Activated CD8-positive, alpha-beta T cell treated with anti-CD3 and anti-CD28 coated beads for 36 hours (primary cell): Measurements from ENCODE around the gene SLC12A3. TPM values are rescaled to one million over a fixed set of nuclear protein-coding genes. Genes with fewer than 3 reads are reported as not detected.

ENCODE experiments used
- ATAC-seq: fragments of 200-7000 bp; cut with Tn5 transposase; one replicate; pipeline ENCODE4 v1.10.0; 2021; ENCODE audit warnings: mild to moderate bottlenecking, moderate library complexity
- CTCF ChIA-PET: fragments of 350-600 bp; sonication (Branson Sonifier 250); formaldehyde crosslinking; loops from one replicate; lab custom pipeline; 2021; ENCODE audit warnings: antibody characterized with exemption; lab: Charles Lee
- POLR2A ChIA-PET: fragments of 350-600 bp; sonication (Branson Sonifier 250); formaldehyde crosslinking; loops from one replicate; lab custom pipeline; 2021; ENCODE audit warnings: antibody characterized with exemption; lab: Charles Lee
- DNase-seq: peaks from one replicate; pipeline ENCODE4 v3.0.0-alpha.2; 2020
- H3K27ac Mint-ChIP-seq: one replicate; pipeline ENCODE4 v1.8.0; 2021; ENCODE audit warnings: mild to moderate bottlenecking, mixed read lengths
- H3K27me3 Mint-ChIP-seq: one replicate; pipeline ENCODE4 v1.8.0; 2021; ENCODE audit warnings: mixed read lengths
- H3K36me3 Mint-ChIP-seq: one replicate; pipeline ENCODE4 v1.8.0; 2021; ENCODE audit warnings: low read depth, mixed read lengths
- H3K4me1 Mint-ChIP-seq: one replicate; pipeline ENCODE4 v1.8.0; 2021; ENCODE audit warnings: low read depth, mixed read lengths
- H3K4me3 Mint-ChIP-seq: one replicate; pipeline ENCODE4 v1.8.0; 2021; ENCODE audit warnings: mild to moderate bottlenecking, moderate library complexity, mixed read lengths
- H3K9me3 Mint-ChIP-seq: one replicate; pipeline ENCODE4 v1.8.0; 2021; ENCODE audit warnings: mixed read lengths
- intact Hi-C: fragments of 100-400 bp; cut with micrococcal nuclease; formaldehyde crosslinking; loops from one replicate; pipeline ENCODE4 v1.10.0; 2022
- total RNA-seq, 2 experiments: library from RNA; stranded (reverse); gene quantifications; one replicate each; pipeline ENCODE4 v1.2.3, GENCODE V29; 2021
- TF ChIP-seq, protein P1 (sequence below): fragments of 200-600 bp; IDR thresholded peaks from one replicate; pipeline ENCODE4 v1.8.0; 2022; ENCODE audit warnings: antibody characterized with exemption, mild to moderate bottlenecking

The SLC12A3 gene
- total RNA-seq, 2 experiments from 2014 or later, result not detected

GRCh38 chr16:56939801-56940200 lies 74.8 kb downstream of the SLC12A3 start:
- Mint-ChIP-seq H3K27me3 (no peaks in the 10 kb centered on the region), H3K36me3 (peaks cover 91% of the 10 kb centered on the region), H3K4me1 (peaks cover 87% of the 10 kb centered on the region), H3K9me3 (no peaks in the 10 kb centered on the region), H3K4me3 (peak overlapping the region; percentile 54), H3K27ac (peak overlapping the region; percentile 95)
- DNase-seq (peak; percentile 45), ATAC-seq (peak; percentile 2)
- TF ChIP-seq, protein P1, sequence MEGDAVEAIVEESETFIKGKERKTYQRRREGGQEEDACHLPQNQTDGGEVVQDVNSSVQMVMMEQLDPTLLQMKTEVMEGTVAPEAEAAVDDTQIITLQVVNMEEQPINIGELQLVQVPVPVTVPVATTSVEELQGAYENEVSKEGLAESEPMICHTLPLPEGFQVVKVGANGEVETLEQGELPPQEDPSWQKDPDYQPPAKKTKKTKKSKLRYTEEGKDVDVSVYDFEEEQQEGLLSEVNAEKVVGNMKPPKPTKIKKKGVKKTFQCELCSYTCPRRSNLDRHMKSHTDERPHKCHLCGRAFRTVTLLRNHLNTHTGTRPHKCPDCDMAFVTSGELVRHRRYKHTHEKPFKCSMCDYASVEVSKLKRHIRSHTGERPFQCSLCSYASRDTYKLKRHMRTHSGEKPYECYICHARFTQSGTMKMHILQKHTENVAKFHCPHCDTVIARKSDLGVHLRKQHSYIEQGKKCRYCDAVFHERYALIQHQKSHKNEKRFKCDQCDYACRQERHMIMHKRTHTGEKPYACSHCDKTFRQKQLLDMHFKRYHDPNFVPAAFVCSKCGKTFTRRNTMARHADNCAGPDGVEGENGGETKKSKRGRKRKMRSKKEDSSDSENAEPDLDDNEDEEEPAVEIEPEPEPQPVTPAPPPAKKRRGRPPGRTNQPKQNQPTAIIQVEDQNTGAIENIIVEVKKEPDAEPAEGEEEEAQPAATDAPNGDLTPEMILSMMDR, result no peak
- intact Hi-C loops, result loop anchor here (5.0 kb wide), 1 partner anchor 72 kb away; the partner anchor contains the start of gene SLC12A3
- ChIA-PET POLR2A (interaction anchor here (0.5 to 2.1 kb wide), 9 partner anchors 9 to 83 kb away, joined by 3 to 11 read pairs (median 4); no protein-coding TSS in a partner anchor), CTCF (interaction anchor here (1.8 to 4.8 kb wide), 2 partner anchors 12 to 25 kb away, joined by 7 to 19 read pairs; no protein-coding TSS in a partner anchor)

DNA sequence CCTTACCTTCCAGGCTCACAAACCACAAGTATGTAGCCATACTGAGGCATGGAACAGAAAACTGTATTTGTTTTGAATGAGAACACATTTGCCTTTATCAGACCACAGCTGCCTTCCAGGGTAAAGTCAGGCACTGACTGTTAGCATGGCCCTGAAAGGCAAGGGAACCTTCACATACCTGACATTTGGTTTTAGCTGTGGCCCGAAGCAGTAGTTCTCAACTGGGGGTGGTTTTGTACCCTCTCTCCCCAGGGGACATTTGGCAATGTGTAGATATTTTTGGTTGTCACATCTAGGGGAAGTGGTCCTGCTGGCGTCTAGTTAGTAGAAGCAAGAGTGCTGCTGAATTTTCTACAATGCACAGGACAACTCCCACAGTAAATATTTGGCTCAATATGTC lies 76.1 kb downstream of the SLC12A3 start:
- intact Hi-C loops, result no loop called here
- TF ChIP-seq, protein P1, result no peak
- DNase-seq (no peak), ATAC-seq (no peak)
- Mint-ChIP-seq H3K27ac (peak overlapping the region; percentile 95), H3K9me3 (no peaks in the 10 kb centered on the region), H3K4me3 (no peak overlapping the region), H3K27me3 (no peaks in the 10 kb centered on the region), H3K36me3 (peaks cover 80% of the 10 kb centered on the region), H3K4me1 (peaks cover 85% of the 10 kb centered on the region)
- POLR2A ChIA-PET, result interaction anchor here (0.6 to 8.2 kb wide), 14 partner anchors 7 to 100 kb away, joined by 3 to 145 read pairs (median 4); partner anchors contain the start of genes HERPUD1 and NLRC5
- CTCF ChIA-PET, result interaction anchor here (0.6 to 1.7 kb wide), 5 partner anchors 10 to 74 kb away, joined by 3 to 6 read pairs (median 3); no protein-coding TSS in a partner anchor

- H3K9me3 Mint-ChIP-seq, result no peaks in the 10 kb centered on the region
- TF ChIP-seq, protein P1, result no peak
- peaks cover 76% of the 10 kb centered on the region for H3K36me3 Mint-ChIP-seq
- ChIA-PET POLR2A (interaction anchor here (0.9 to 8.2 kb wide), 12 partner anchors 8 to 100 kb away, joined by 3 to 145 read pairs (median 5); partner anchors contain the start of gene HERPUD1), CTCF (interaction anchor here (0.6 to 1.7 kb wide), 5 partner anchors 9 to 76 kb away, joined by 3 to 6 read pairs (median 3); no protein-coding TSS in a partner anchor)
- intact Hi-C loops, result no loop called here
- peak overlapping the region; percentile 67 for H3K27ac Mint-ChIP-seq
- no peak for DNase-seq
- H3K4me3 Mint-ChIP-seq, result no peak overlapping the region
- peaks cover 83% of the 10 kb centered on the region for H3K4me1 Mint-ChIP-seq
- no peak for ATAC-seq
- H3K27me3 Mint-ChIP-seq, result no peaks in the 10 kb centered on the region
Measured at GRCh38 chr16:56941856-56942331, 76.9 kb downstream of the SLC12A3 start.

- TF ChIP-seq, protein P1, result no peak
- Mint-ChIP-seq H3K4me1 (peaks cover 67% of the 10 kb centered on the region), H3K27ac (peak overlapping the region; percentile 89), H3K36me3 (peaks cover 59% of the 10 kb centered on the region), H3K27me3 (no peaks in the 10 kb centered on the region), H3K9me3 (no peaks in the 10 kb centered on the region), H3K4me3 (peak overlapping the region; percentile 21)
- ChIA-PET POLR2A (interaction anchor here (0.7 to 8.2 kb wide), 7 partner anchors 10 to 241 kb away, joined by 3 to 145 read pairs (median 4); partner anchors contain the start of genes HERPUD1 and NLRC5), CTCF (interaction anchor here (0.8 to 5.9 kb wide), 6 partner anchors 8 to 84 kb away, joined by 3 to 53 read pairs (median 4); partner anchors contain the start of genes CETP and HERPUD1)
- ATAC-seq (no peak), DNase-seq (no peak)
- intact Hi-C loops, result no loop called here
Measured at GRCh38 chr16:56943761-56944375, 78.9 kb downstream of the SLC12A3 start.
